Left colon (tissue), 2 donors: ENCODE results near the gene DUSP16. TPM values are rescaled to one million over a fixed set of nuclear protein-coding genes. Genes with fewer than 3 reads are reported as not detected.
"Not testable (repeated sequence)": the region's sequence is repeated elsewhere in the genome, so short reads cannot be mapped to it uniquely, and the experiment has no call there.

Experiments
- ATAC-seq: fragments of 200-7000 bp; cut with Tn5 transposase; one replicate; pipeline ENCODE4 v1.9.1; 2020; ENCODE audit warnings: mild to moderate bottlenecking, moderate library complexity
- DNase-seq, 2 donors: peaks; one replicate each; pipeline ENCODE4 v3.0.0-alpha.2; 2020
- intact Hi-C, 2 donors: fragments of 100-400 bp; cut with DNase I in 1 of 2; cut with micrococcal nuclease in 1 of 2; formaldehyde crosslinking; loops; one replicate each; pipeline versions ENCODE4 v1.11.2 to v1.14.0; 2022; cut with DNase I, micrococcal nuclease
- total RNA-seq, 2 donors: library from RNA; stranded (reverse); fragmentation: NEBNext Ultra II Directional; extraction: Animal tissue kit (Norgen Biotek cat#: 25700); gene quantifications; one replicate each; pipeline ENCODE4 v1.2.1, GENCODE V29; 2021
- donor health status: DM: no; HTN: no; CAD: no.
- donor health status: DM: yes; HTN: yes; CAD: no.

The DUSP16 gene
- total RNA-seq, 2 donors from 2014 or later = 38.6 to 73.5 TPM

DNA sequence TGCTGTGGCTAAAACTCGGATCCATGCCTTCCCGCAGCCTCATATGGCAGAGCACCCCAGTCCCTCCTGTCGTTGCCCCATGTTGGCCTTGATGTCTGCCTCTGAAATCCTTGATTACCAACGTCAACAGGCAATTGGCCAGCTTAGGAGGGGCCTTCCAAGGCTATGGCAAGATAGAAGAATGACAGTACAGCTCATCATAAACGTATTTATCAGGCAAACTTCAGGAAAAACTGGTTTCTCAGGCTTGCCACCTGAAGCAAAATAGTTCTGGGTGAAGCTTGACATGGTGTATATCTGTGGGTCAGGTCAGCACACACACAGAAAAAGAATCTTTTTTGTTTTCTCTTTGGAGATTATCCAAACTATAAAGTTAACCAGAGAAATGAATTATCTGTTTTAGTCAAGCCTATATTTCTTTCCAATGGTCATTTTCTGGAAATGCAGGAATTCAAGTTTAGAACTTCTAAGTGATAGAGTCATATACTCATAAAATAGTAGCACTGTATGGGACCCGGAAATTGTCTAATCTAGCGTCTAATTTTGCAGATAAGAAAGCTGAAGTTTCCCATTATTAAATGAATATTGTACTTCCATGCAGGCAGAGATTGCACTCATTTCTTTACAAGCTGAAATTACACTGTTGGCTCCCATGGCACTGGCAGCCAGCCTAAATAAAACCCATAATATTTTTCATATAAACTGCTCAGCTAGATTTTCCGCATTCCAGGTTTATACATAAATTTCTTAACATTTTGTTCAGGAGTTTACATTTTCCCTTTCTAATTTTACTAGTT is 24.4 kb upstream of the DUSP16 start:
- DNase-seq = peak; percentile 36 to 62
- intact Hi-C loops = no loop called here
- peak; percentile 67 for ATAC-seq

- intact Hi-C loops = no loop called here
- ATAC-seq = no peak
- no peak for DNase-seq
These were observed 22.6 kb upstream of the DUSP16 start for GRCh38 chr12:12585115-12585863.

DNA sequence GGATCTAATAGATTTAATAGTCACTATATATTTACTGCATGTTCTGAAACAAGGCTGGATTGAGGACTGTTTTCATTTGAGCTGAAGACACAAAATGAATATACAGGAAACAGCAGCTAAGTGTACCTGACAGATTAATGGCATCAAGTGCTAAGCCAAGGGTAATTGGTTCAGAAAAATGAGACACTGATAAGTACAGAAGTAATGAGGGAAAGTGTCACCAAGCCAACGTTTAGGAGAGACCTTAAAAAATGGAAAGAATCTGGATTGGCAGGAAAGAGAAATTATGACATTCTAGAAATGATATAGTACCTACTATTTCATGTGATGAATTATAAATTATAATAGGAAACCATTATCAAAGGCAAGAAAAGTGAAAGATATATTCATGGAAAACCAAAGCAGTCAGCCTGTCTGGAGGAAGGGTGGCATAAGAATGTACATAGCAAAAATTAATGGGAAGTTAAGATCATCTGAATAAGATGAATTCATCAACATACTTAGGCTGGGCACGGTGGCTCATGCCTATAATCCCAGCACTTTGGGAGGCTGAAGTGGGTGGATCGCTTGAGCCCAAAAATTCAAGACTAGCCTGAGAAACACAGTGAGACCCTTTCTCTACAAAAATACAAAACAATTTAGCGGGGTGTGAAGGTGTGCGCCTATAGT is 21.0 kb upstream of the DUSP16 start:
- intact Hi-C loops = no loop called here
- no peak for ATAC-seq
- DNase-seq = no peak

- ATAC-seq (peak; percentile 70), DNase-seq (no peak)
- intact Hi-C loops = no loop called here
These were observed 20.2 kb upstream of the DUSP16 start for GRCh38 chr12:12582895-12583303.

DNA sequence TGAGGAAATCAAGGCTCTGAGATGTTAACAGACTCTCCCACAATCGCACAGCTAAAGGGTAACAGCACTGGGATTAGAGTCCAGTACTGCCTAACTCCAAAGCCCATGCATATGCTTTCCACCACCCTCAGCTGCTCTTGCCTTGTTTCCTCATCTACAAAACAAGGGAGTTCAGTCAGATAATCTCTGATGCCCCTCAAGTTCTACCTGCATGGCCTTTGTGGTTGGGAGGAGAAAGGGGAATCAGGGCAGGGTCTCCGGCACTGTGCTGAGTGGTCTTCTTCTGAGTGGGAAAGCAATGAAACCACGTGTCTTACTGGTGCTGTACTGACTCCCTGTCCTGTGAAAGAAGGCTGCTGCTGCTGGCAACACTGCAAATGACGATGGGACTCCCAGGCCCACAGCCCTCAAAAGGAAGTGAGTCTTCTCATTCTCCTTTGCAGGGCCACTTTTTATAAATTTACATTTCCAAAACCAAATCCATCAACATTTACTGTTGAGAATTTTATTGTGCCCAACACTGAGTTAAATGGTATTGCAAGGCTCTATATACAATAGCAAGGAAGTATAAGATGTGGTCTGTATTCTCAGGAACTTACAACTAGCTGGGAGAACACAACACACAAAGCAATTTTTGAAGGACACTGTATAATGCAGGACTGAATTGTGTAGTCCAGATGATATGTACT is 19.7 kb upstream of the DUSP16 start:
- intact Hi-C loops = no loop called here
- ATAC-seq (peak; percentile 59), DNase-seq (no peak)

DNA sequence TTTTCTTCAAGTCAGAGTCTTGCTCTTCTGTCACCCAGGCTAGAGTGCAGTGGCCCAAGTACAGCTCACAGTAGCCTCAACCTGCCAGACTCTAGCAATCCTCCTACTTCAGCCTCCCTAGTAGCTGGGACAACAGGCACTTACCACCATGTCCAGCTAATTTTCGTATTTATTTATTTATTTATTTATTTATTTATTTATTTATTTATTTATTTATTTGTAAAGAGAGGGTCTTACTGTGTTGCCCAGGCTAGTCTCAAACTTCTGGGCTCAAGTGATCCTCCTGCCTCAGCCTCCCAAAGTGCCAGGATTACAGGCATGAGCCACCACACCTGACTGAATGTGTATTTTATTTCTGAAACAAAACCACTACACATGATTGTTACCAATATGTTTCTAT is 18.1 kb upstream of the DUSP16 start:
- DNase-seq, intact Hi-C loops, ATAC-seq: not testable (repeated sequence)

DNA sequence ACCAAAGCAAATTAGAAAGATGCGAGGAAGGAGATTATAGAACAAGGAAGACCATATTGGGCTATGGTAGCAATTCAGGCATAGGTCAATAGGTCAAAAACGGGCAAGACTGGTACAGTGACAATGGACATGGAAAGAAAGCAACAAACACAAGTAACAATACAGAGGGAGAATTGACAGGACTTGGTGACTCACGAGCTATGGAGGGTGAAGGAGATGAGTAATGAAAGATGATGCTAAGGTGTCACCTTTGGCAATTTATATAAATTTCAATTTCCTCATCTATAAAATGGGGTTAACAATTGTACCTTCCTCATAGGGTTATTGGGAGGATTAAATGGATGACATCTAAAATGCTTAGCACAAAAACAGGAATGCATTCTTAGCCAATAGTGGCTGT is 15.1 kb upstream of the DUSP16 start:
- intact Hi-C loops = no loop called here
- no peak for DNase-seq

GRCh38 chr12:12572659-12573058 is 10.0 kb upstream of the DUSP16 start:
- ATAC-seq (no peak), DNase-seq (no peak)
- intact Hi-C loops = no loop called here

More for the DNA sequence above, 15.1 kb upstream of the DUSP16 start:
- ATAC-seq = no peak

- intact Hi-C loops = loop anchor here in 1 of 2 donors (10.0 kb wide), 1 partner anchor 191 kb away; no protein-coding TSS in a partner anchor
- not testable (repeated sequence) for ATAC-seq, DNase-seq
These were observed 3.3 kb upstream of the DUSP16 start for GRCh38 chr12:12565971-12566370.

DNA sequence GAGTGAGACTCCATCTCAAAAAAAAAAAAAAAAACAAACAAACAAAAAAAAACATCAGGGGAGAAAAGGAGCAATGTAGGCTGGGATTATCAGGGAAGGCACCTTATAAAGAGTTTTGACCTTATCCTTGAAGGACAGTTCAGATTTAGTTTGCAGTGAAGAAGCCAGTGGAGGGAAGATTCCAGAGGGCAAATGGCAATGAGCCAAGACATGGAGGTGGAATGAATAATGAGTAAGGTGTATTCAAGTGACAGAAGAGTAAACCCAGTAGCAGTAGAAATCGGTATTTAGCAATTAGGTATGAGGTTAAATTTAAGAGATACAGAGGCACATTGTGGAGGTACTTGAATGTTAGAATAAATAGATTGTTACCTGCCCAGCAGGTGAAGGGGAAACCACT is 2.2 kb upstream of the DUSP16 start:
- ATAC-seq = no peak

DNA sequence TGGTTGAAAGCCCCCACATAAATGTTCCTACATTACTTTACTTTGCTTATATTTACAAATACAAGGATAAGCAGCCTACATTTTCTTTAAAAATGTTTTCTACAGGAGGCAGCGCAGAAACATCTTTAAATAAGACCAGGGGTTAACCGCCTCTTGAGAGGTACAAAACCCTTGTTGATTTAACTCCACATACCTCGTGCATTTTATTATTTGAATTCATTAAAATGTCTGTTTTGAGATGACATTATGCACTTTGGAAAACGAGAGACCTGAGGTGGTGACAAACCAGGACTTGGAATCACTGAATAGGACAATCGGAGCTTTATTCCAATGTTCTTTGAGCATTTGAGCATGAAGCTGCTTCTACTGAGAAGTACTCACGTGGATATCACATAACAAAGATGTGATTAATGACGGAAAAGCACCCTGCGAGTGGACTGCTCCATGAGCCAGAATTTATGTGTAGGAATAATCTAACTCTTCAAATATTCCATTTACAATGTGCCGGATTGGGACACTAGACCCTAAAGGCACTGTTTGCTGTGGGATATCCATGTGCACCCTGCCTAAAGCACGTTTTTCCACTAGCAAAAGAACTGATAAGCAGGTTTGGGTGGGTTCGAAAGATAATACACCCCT is 746 bp upstream of the DUSP16 start:
- ATAC-seq = no peak
- intact Hi-C loops = loop anchor here in 1 of 2 donors (10.0 kb wide), 1 partner anchor 189 kb away; no protein-coding TSS in a partner anchor
- DNase-seq = no peak

More for the DNA sequence above, 2.2 kb upstream of the DUSP16 start:
- no peak for DNase-seq
- intact Hi-C loops = loop anchor here in 1 of 2 donors (10.0 kb wide), 1 partner anchor 190 kb away; no protein-coding TSS in a partner anchor

- ATAC-seq (peak; percentile 4), DNase-seq (peak in 1 of 2 donors; percentile 44)
- intact Hi-C loops = loop anchor here in 1 of 2 donors (10.0 kb wide), 1 partner anchor 187 kb away; no protein-coding TSS in a partner anchor
These were observed 613 bp downstream of the DUSP16 start for GRCh38 chr12:12562016-12562483.

- DNase-seq (peak; percentile 57 to 69), ATAC-seq (peak; percentile 32)
- intact Hi-C loops = loop anchor here in 1 of 2 donors (10.0 kb wide), 1 partner anchor 187 kb away; no protein-coding TSS in a partner anchor
These were observed 1.2 kb downstream of the DUSP16 start for GRCh38 chr12:12561371-12562015.

DNA sequence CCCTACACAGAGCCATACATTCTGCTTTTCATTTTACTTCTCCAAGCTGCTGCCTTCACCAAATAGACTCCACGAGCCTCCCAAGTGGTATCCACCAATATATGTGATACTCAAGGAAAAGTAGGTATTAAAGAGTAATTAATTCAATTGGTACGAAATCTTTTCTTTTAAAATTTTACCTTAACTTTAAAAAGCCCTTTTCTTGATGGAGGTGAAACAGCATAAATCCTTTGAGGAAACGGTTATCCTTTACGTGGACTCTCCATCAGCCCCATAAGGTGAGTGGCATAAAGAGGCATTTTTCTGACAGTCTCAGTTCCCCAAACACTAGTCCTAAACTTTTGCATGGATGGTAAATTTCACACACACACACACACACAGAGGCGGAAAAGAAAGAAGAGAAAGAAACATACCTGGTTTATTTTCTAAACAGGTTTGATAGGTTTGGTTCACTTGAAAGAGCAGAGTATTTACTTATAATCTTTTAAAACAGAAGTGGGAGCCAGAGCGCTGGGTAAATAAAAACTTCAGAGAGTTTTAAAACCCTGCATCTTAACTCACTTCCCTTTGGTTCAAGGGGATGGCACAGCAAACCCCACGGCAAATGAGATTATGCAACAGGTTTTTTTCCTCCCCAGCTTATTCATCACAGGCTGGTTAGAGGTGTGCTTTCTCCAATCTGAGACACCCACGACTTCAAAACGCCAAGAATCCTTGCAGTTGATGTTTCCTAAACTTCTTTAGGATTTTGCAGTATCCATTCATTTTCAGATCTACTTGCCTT is 1.9 kb downstream of the DUSP16 start:
- DNase-seq (peak; percentile 52 to 65), ATAC-seq (peak; percentile 50)
- intact Hi-C loops = loop anchor here in 1 of 2 donors (10.0 kb wide), 1 partner anchor 186 kb away; no protein-coding TSS in a partner anchor

- ATAC-seq (no peak), DNase-seq (no peak)
- intact Hi-C loops = loop anchor here in 1 of 2 donors (10.0 kb wide), 1 partner anchor 185 kb away; no protein-coding TSS in a partner anchor
These were observed 2.9 kb downstream of the DUSP16 start for GRCh38 chr12:12559719-12560296.

DNA sequence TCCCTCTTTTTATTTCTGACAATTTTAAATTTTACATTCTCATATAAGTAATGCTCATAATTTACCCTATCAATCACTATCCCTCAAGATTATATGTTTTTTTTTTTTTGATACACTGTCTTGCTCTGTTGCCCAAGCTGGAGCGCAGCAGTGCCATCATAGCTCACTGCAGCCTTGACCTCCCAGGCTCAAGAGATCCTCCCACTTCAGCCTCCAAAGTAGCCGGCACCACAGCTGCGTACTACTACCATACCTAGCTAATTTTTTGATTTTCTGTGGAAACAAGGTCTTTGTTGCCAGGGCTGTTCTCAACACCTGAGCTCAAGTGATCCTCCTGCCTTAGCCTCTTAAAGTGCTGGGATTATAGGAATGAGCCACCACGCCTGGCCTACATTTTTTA is 4.4 kb downstream of the DUSP16 start:
- DNase-seq (no peak), ATAC-seq (no peak)
- intact Hi-C loops = no loop called here
